H9 (cell line): ENCODE results near the gene PI4KB. TPM values are rescaled to one million over a fixed set of nuclear protein-coding genes. Genes with fewer than 3 reads are reported as not detected.

Experiments used
- DNase-seq: peaks from one replicate; pipeline ENCODE4 v3.0.0-alpha.2; 2017
- H2AFZ ChIP-seq: one replicate; pipeline ENCODE4 v1.6.1; 2013; ENCODE audit warnings: mild to moderate bottlenecking, low read length, control low read depth, moderate library complexity
- H2AK5ac ChIP-seq: 2 replicates; pipeline ENCODE4 v1.6.1; 2013; ENCODE audit warnings: low read length, control low read depth, mixed read lengths; ENCODE audit not compliant: insufficient read length
- H2BK120ac ChIP-seq: one replicate; pipeline ENCODE4 v1.6.1; 2013; ENCODE audit warnings: low read depth, mild to moderate bottlenecking, low read length, control low read depth, inconsistent platforms; ENCODE audit not compliant: poor library complexity, severe bottlenecking
- H2BK12ac ChIP-seq: 2 replicates; pipeline ENCODE4 v1.6.1; 2013; ENCODE audit warnings: low read length, control low read depth, mixed read lengths, low read depth; ENCODE audit not compliant: insufficient read length
- H2BK15ac ChIP-seq: 2 replicates; pipeline ENCODE4 v1.6.1; 2013; ENCODE audit warnings: low read depth, low read length, control low read depth
- H2BK20ac ChIP-seq: one replicate; pipeline ENCODE4 v1.6.1; 2013; ENCODE audit warnings: low read depth, mild to moderate bottlenecking, low read length, control low read depth, inconsistent platforms; ENCODE audit not compliant: poor library complexity, severe bottlenecking
- H2BK5ac ChIP-seq: 2 replicates; pipeline ENCODE4 v1.6.1; 2013; ENCODE audit warnings: low read length, control low read depth, mixed read lengths; ENCODE audit not compliant: insufficient read length
- H3K14ac ChIP-seq: 2 replicates; pipeline ENCODE4 v1.6.1; 2013; ENCODE audit warnings: low read length, control low read depth; ENCODE audit not compliant: insufficient read depth
- H3K18ac ChIP-seq: 2 replicates; pipeline ENCODE4 v1.6.1; 2013; ENCODE audit warnings: low read depth, mild to moderate bottlenecking, mixed read lengths, low read length, control low read depth; ENCODE audit not compliant: insufficient read length
- H3K23ac ChIP-seq: 2 replicates; pipeline ENCODE4 v1.6.1; 2013; ENCODE audit warnings: low read length, control low read depth, mixed read lengths, low read depth; ENCODE audit not compliant: insufficient read length
- H3K23me2 ChIP-seq: 2 replicates; pipeline ENCODE4 v1.6.1; 2013; ENCODE audit warnings: low read depth, mild to moderate bottlenecking, mixed read lengths, low read length, control low read depth; ENCODE audit not compliant: insufficient read length, poor library complexity, severe bottlenecking
- H3K27ac ChIP-seq: 2 replicates; pipeline ENCODE4 v1.5.1; 2013; ENCODE audit warnings: low read length, control low read depth, mixed read lengths, low read depth; ENCODE audit not compliant: insufficient read length
- H3K27me3 ChIP-seq: 2 replicates; pipeline ENCODE4 v1.6.1; 2013; ENCODE audit warnings: low read length, control low read depth, inconsistent platforms; ENCODE audit not compliant: insufficient read depth
- H3K4ac ChIP-seq: 2 replicates; pipeline ENCODE4 v1.6.1; 2013; ENCODE audit warnings: low read depth, mild to moderate bottlenecking, control low read depth, inconsistent platforms, low read length, moderate library complexity
- H3K4me1 ChIP-seq: 2 replicates; pipeline ENCODE4 v1.6.1; 2013; ENCODE audit warnings: low read length, control low read depth, inconsistent platforms; ENCODE audit not compliant: insufficient read depth
- H3K4me2 ChIP-seq: 2 replicates; pipeline ENCODE4 v1.6.1; 2013; ENCODE audit warnings: low read length, control low read depth, mixed read lengths; ENCODE audit not compliant: insufficient read length, insufficient read depth
- H3K56ac ChIP-seq: 2 replicates; pipeline ENCODE4 v1.6.1; 2013; ENCODE audit warnings: low read depth, mild to moderate bottlenecking, mixed read lengths, low read length, control low read depth; ENCODE audit not compliant: insufficient read length
- H3K79me1 ChIP-seq: 2 replicates; pipeline ENCODE4 v1.6.1; 2013; ENCODE audit warnings: low read depth, mild to moderate bottlenecking, moderate library complexity, low read length, control low read depth, inconsistent platforms; ENCODE audit not compliant: insufficient read depth, poor library complexity, severe bottlenecking
- H3K79me2 ChIP-seq: 2 replicates; pipeline ENCODE4 v1.6.1; 2013; ENCODE audit warnings: low read length, control low read depth, inconsistent platforms; ENCODE audit not compliant: insufficient read depth
- H3K9ac ChIP-seq: 2 replicates; pipeline ENCODE4 v1.6.1; 2013; ENCODE audit warnings: low read length, control low read depth, mixed read lengths; ENCODE audit not compliant: insufficient read length; ENCODE audit errors: extremely low read depth
- H3K9me3 ChIP-seq: one replicate; pipeline ENCODE4 v1.6.1; 2013; ENCODE audit warnings: low read depth, low read length, inconsistent platforms; ENCODE audit not compliant: control insufficient read depth
- H3T11ph ChIP-seq: one replicate; pipeline ENCODE4 v1.6.1; 2013; ENCODE audit warnings: mild to moderate bottlenecking, low read length, control low read depth, inconsistent platforms
- H4K20me1 ChIP-seq: one replicate; pipeline ENCODE4 v1.6.1; 2013; ENCODE audit not compliant: control insufficient read depth, insufficient read length, insufficient read depth
- H4K5ac ChIP-seq: 2 replicates; pipeline ENCODE4 v1.6.1; 2013; ENCODE audit warnings: low read depth, mild to moderate bottlenecking, mixed read lengths, low read length, control low read depth; ENCODE audit not compliant: insufficient read length
- H4K8ac ChIP-seq: replicated peaks from 2 replicates; pipeline ENCODE4 v1.6.1; 2013; ENCODE audit warnings: low read length, control low read depth, mixed read lengths, low read depth; ENCODE audit not compliant: insufficient read length
- H4K91ac ChIP-seq: 2 replicates; pipeline ENCODE4 v1.6.1; 2013; ENCODE audit warnings: low read depth, mild to moderate bottlenecking, moderate library complexity, mixed read lengths, low read length, control low read depth; ENCODE audit not compliant: insufficient read length
- H3K27ac Mint-ChIP-seq, 3 experiments: 2 replicates in 2 of 3; 3 replicates in 1 of 3; pipeline ENCODE4 v1.8.0; 2020 to 2021; ENCODE audit warnings: mixed read lengths in 3 of 3, mild to moderate bottlenecking in 1 of 3, moderate library complexity in 1 of 3
- H3K27me3 Mint-ChIP-seq: 2 replicates; pipeline ENCODE4 v1.8.0; 2021; ENCODE audit warnings: low read depth, mild to moderate bottlenecking, moderate library complexity, mixed read lengths
- H3K36me3 Mint-ChIP-seq, 3 experiments: 2 replicates in 2 of 3; 3 replicates in 1 of 3; pipeline ENCODE4 v1.8.0; 2020 to 2021; ENCODE audit warnings: low read depth in 3 of 3, mixed read lengths in 3 of 3; ENCODE audit not compliant: insufficient read depth in 1 of 3
- H3K4me1 Mint-ChIP-seq, 2 experiments: 2 replicates each; pipeline ENCODE4 v1.8.0; 2020; ENCODE audit warnings: mixed read lengths in 2 of 2
- H3K4me3 Mint-ChIP-seq, 2 experiments: 2 replicates in 1 of 2; 3 replicates in 1 of 2; pipeline ENCODE4 v1.8.0; 2020 to 2021; ENCODE audit warnings: mild to moderate bottlenecking in 2 of 2, mixed read lengths in 2 of 2, moderate library complexity in 1 of 2
- H3K9me3 Mint-ChIP-seq, 2 experiments: 2 replicates in 1 of 2; 3 replicates in 1 of 2; pipeline ENCODE4 v1.8.0; 2020; ENCODE audit warnings: mild to moderate bottlenecking in 2 of 2, mixed read lengths in 2 of 2, moderate library complexity in 1 of 2
- CTCF ChIP-seq: fragments of 200-600 bp; sonication (generic); conservative IDR thresholded peaks from 3 replicates; pipeline ENCODE4 v1.8.0; 2021; ENCODE audit warnings: antibody characterized with exemption, mild to moderate bottlenecking
- WGBS: extraction: QIAGEN DNeasy Blood & Tissue Kit; methylation state at CpG from one replicate; pipeline ENCODE4 v1.1.7; 2013; ENCODE audit warnings: missing lambda C conversion rate, low lambda C conversion rate, mixed read lengths; ENCODE audit not compliant: insufficient read length; ENCODE audit errors: extremely low coverage; 5-methylcytosine and 5-hydroxymethylcytosine counted together
- total RNA-seq: library from RNA; stranded (reverse); gene quantifications from 2 replicates; pipeline ENCODE4 v1.2.1, GENCODE V29; 2021

Gene PI4KB
- total RNA-seq, 1 experiment from 2014 or later: 39.1 TPM

- no peak overlapping the region for H3K9ac ChIP-seq
- no peak overlapping the region for H2BK12ac ChIP-seq
- DNase-seq: no peak
- H2BK5ac ChIP-seq: no peak overlapping the region
- no peaks in the 10 kb centered on the region for H4K20me1 ChIP-seq
- H3K36me3 Mint-ChIP-seq: peaks cover 9 to 12% (median 10%) of the 10 kb centered on the region in 3 experiments
- no peak overlapping the region for H3K56ac ChIP-seq
- no peak overlapping the region for H2AK5ac ChIP-seq
- H4K8ac ChIP-seq: no peak overlapping the region
- H3K4me1 ChIP-seq: no peaks in the 10 kb centered on the region
- H3T11ph ChIP-seq: no peak overlapping the region
- H3K4me2 ChIP-seq: no peak overlapping the region
- TF ChIP-seq CTCF: no peak
- no peak overlapping the region for H3K27ac Mint-ChIP-seq
- H3K27me3 ChIP-seq: no peaks in the 10 kb centered on the region
- no peaks in the 10 kb centered on the region for H3K23me2 ChIP-seq
- H4K5ac ChIP-seq: no peak overlapping the region
- H3K9me3 ChIP-seq: no peaks in the 10 kb centered on the region
- H3K27ac ChIP-seq: no peak overlapping the region
- H2BK120ac ChIP-seq: no peak overlapping the region
- H2BK20ac ChIP-seq: no peak overlapping the region
- no CpG with 5 or more reads among the region's 2 CpGs for WGBS
- no peak overlapping the region for H3K4ac ChIP-seq
- no peak overlapping the region for H3K18ac ChIP-seq
- no peak overlapping the region for H3K4me3 Mint-ChIP-seq
- no peak overlapping the region for H2BK15ac ChIP-seq
- H2AFZ ChIP-seq: no peak overlapping the region
- no peak overlapping the region for H4K91ac ChIP-seq
- H3K27me3 Mint-ChIP-seq: no peaks in the 10 kb centered on the region
- H3K23ac ChIP-seq: no peak overlapping the region
- no peak overlapping the region for H3K14ac ChIP-seq
- peaks cover 16 to 19% of the 10 kb centered on the region in 2 experiments for H3K9me3 Mint-ChIP-seq
- H3K4me1 Mint-ChIP-seq: no peaks in the 10 kb centered on the region; a peak in 1 of 4 replicates
- H3K79me1 ChIP-seq: no peaks in the 10 kb centered on the region
- no peaks in the 10 kb centered on the region for H3K79me2 ChIP-seq
Measured at GRCh38 chr1:151356696-151357095, 29.5 kb upstream of the PI4KB start.
